Astrocyte (in vitro differentiated cells and primary cell): ENCODE measurements around the gene AUTS2. TPM values are rescaled to one million over a fixed set of nuclear protein-coding genes. Genes with fewer than 3 reads are reported as not detected.

Experiments
- DNase-seq: peaks from one replicate; pipeline ENCODE4 v3.0.0-alpha.2; 2010; ENCODE audit warnings: low read depth
- FAIRE-seq: peaks from 2 replicates; lab custom pipeline; 2011; peaks lifted over from hg19 to GRCh38; lab: Jason Lieb, UNC
- H2AFZ ChIP-seq: 2 replicates; pipeline ENCODE4 v1.6.0; 2012; ENCODE audit warnings: low read depth, low read length, inconsistent platforms
- H3K27ac ChIP-seq: 2 replicates; pipeline ENCODE4 v1.5.1; 2011; ENCODE audit warnings: low read depth, low read length, inconsistent platforms
- H3K27me3 ChIP-seq: 2 replicates; pipeline ENCODE4 v1.6.0; 2011; ENCODE audit warnings: low read length, inconsistent platforms; ENCODE audit not compliant: insufficient read depth
- H3K36me3 ChIP-seq: 2 replicates; pipeline ENCODE4 v1.5.1; 2011; ENCODE audit warnings: low read length, inconsistent platforms; ENCODE audit not compliant: insufficient read depth
- H3K4me1 ChIP-seq: 2 replicates; pipeline ENCODE4 v1.5.1; 2011; ENCODE audit warnings: low read length, inconsistent platforms; ENCODE audit not compliant: insufficient read depth
- H3K4me2 ChIP-seq: 2 replicates; pipeline ENCODE4 v1.6.0; 2012; ENCODE audit warnings: low read length, inconsistent platforms
- H3K4me3 ChIP-seq: 2 replicates; pipeline ENCODE4 v1.5.1; 2011; ENCODE audit warnings: low read depth, mild to moderate bottlenecking, low read length, inconsistent platforms; ENCODE audit not compliant: insufficient read depth
- H3K79me2 ChIP-seq: 2 replicates; pipeline ENCODE4 v1.6.0; 2012; ENCODE audit warnings: mild to moderate bottlenecking, low read length, inconsistent platforms; ENCODE audit not compliant: insufficient read depth
- H3K9ac ChIP-seq: 2 replicates; pipeline ENCODE4 v1.6.0; 2012; ENCODE audit warnings: mild to moderate bottlenecking, low read length, inconsistent platforms
- H3K9me3 ChIP-seq: 2 replicates; pipeline ENCODE4 v1.5.1; 2012; ENCODE audit warnings: low read depth, mild to moderate bottlenecking, low read length, inconsistent platforms; ENCODE audit not compliant: insufficient read depth
- H4K20me1 ChIP-seq: 2 replicates; pipeline ENCODE4 v1.6.0; 2012; ENCODE audit warnings: low read length, inconsistent platforms; ENCODE audit not compliant: insufficient read depth
- H3K27ac Mint-ChIP-seq: one replicate; pipeline ENCODE4 v1.8.0; 2021; ENCODE audit warnings: mild to moderate bottlenecking, mixed read lengths; ENCODE audit not compliant: unreplicated experiment
- H3K27me3 Mint-ChIP-seq: one replicate; pipeline ENCODE4 v1.8.0; 2021; ENCODE audit warnings: low read depth, mixed read lengths; ENCODE audit not compliant: unreplicated experiment
- H3K36me3 Mint-ChIP-seq: one replicate; pipeline ENCODE4 v1.8.0; 2021; ENCODE audit warnings: low read depth, mixed read lengths; ENCODE audit not compliant: unreplicated experiment
- H3K4me1 Mint-ChIP-seq: one replicate; pipeline ENCODE4 v1.8.0; 2021; ENCODE audit warnings: low read depth, mixed read lengths; ENCODE audit not compliant: unreplicated experiment
- H3K4me3 Mint-ChIP-seq: one replicate; pipeline ENCODE4 v1.8.0; 2021; ENCODE audit warnings: mild to moderate bottlenecking, moderate library complexity, mixed read lengths; ENCODE audit not compliant: unreplicated experiment
- H3K9me3 Mint-ChIP-seq: one replicate; pipeline ENCODE4 v1.8.0; 2021; ENCODE audit warnings: mild to moderate bottlenecking, mixed read lengths; ENCODE audit not compliant: unreplicated experiment
- EZH2 ChIP-seq: IDR thresholded peaks from 2 replicates; pipeline ENCODE4 v1.6.1; 2012; ENCODE audit warnings: mild to moderate bottlenecking, low read length, inconsistent platforms; ENCODE audit not compliant: insufficient read depth
- total RNA-seq: library from RNA; stranded (reverse); gene quantifications from 2 replicates; pipeline ENCODE4 v1.2.1, GENCODE V29; 2021
- TF ChIP-seq, protein P1 (sequence below): IDR thresholded peaks from 2 replicates; pipeline ENCODE4 v1.5.1; 2011; ENCODE audit warnings: low read depth, mild to moderate bottlenecking, inconsistent platforms, low read length, moderate library complexity; ENCODE audit not compliant: insufficient read depth

The AUTS2 gene
- total RNA-seq, 1 donor from 2014 or later: 73.2 TPM

DNA sequence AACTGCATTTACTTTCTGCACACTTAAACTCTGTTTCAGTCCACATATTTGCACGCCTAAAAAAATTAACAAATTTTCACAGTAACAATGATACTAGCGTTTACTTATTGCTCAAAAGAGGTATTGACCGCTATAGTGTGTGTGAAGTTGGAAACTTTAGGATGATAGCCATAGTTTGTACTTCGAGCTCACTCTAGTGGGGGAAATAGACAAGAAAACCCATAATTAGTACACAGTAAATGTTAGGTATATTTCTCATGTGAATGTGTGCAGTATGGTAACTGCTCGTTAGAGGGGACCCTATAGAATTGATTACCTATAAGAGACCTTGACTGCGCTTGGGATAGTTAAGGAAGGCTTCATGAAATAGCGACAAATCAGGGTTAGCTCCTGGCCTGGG lies 238.4 kb downstream of the AUTS2 start:
- peaks cover 53% of the 10 kb centered on the region for H3K4me1 Mint-ChIP-seq
- peaks cover 30% of the 10 kb centered on the region for H3K4me1 ChIP-seq

DNA sequence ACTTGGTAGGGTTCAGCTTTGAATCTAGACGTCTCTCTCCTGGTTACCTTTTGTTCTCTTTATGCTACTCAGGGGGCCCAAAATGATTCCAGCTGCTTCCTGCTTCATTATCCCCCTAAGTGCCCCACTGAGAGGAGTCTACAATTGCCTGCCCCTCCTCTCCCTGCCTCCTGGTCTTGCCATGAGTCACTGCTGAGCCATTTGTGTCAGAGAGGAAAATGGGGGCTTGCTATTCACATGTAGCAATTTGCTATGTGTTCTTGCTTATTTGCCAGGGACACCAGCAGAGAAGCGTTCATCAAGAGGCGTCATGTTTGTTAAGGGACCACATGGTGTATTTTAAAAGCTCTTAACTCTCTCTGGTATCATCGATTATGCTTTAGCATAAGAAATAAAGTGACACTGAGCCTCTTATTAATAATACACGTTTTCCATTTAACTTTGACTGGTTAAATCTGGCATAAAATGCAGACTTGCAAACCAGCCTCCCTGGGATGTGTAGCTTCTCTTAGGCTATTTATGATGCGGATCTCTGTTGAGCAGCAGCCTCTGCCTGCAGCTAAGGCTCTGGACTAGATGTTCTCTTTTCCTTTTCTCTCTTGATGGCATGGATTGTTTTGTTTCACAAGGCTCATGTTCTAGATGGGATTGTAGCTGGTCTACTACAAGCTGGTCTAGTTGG lies 239.3 kb downstream of the AUTS2 start:
- peaks cover 54% of the 10 kb centered on the region for H3K4me1 Mint-ChIP-seq

More for the DNA sequence above, 238.4 kb downstream of the AUTS2 start:
- no peaks in the 10 kb centered on the region for H3K27me3 ChIP-seq
- H3K36me3 Mint-ChIP-seq: no peaks in the 10 kb centered on the region
- no peak overlapping the region for H2AFZ ChIP-seq
- no peaks in the 10 kb centered on the region for H3K9me3 Mint-ChIP-seq
- H3K4me3 ChIP-seq: no peak overlapping the region
- no peak overlapping the region for H3K27ac ChIP-seq
- H3K4me2 ChIP-seq: no peak overlapping the region
- peaks cover 21% of the 10 kb centered on the region for H4K20me1 ChIP-seq
- no peak overlapping the region for H3K27ac Mint-ChIP-seq
- no peaks in the 10 kb centered on the region for H3K36me3 ChIP-seq
- FAIRE-seq (no peak), DNase-seq (no peak)
- H3K79me2 ChIP-seq: no peaks in the 10 kb centered on the region
- H3K9me3 ChIP-seq: no peaks in the 10 kb centered on the region
- no peak overlapping the region for H3K9ac ChIP-seq
- TF ChIP-seq, protein P1, sequence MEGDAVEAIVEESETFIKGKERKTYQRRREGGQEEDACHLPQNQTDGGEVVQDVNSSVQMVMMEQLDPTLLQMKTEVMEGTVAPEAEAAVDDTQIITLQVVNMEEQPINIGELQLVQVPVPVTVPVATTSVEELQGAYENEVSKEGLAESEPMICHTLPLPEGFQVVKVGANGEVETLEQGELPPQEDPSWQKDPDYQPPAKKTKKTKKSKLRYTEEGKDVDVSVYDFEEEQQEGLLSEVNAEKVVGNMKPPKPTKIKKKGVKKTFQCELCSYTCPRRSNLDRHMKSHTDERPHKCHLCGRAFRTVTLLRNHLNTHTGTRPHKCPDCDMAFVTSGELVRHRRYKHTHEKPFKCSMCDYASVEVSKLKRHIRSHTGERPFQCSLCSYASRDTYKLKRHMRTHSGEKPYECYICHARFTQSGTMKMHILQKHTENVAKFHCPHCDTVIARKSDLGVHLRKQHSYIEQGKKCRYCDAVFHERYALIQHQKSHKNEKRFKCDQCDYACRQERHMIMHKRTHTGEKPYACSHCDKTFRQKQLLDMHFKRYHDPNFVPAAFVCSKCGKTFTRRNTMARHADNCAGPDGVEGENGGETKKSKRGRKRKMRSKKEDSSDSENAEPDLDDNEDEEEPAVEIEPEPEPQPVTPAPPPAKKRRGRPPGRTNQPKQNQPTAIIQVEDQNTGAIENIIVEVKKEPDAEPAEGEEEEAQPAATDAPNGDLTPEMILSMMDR: no peak
- no peak for TF ChIP-seq EZH2
- H3K4me3 Mint-ChIP-seq: no peak overlapping the region
- H3K27me3 Mint-ChIP-seq: no peaks in the 10 kb centered on the region

More for the DNA sequence above, 239.3 kb downstream of the AUTS2 start:
- Mint-ChIP-seq H3K27ac (no peak overlapping the region), H3K9me3 (no peaks in the 10 kb centered on the region), H3K27me3 (no peaks in the 10 kb centered on the region), H3K36me3 (no peaks in the 10 kb centered on the region), H3K4me3 (no peak overlapping the region)
- DNase-seq (peak; percentile 53), FAIRE-seq (peak; percentile 47)
- no peak overlapping the region for H3K27ac ChIP-seq
- peaks cover 16% of the 10 kb centered on the region for H4K20me1 ChIP-seq
- H2AFZ ChIP-seq: no peak overlapping the region
- H3K4me2 ChIP-seq: peak overlapping the region; percentile 58
- no peaks in the 10 kb centered on the region for H3K36me3 ChIP-seq
- no peak overlapping the region for H3K9ac ChIP-seq
- H3K9me3 ChIP-seq: no peaks in the 10 kb centered on the region
- peaks cover 23% of the 10 kb centered on the region for H3K4me1 ChIP-seq
- TF ChIP-seq EZH2: no peak
- TF ChIP-seq, protein P1: no peak
- no peak overlapping the region for H3K4me3 ChIP-seq
- H3K79me2 ChIP-seq: no peaks in the 10 kb centered on the region
- H3K27me3 ChIP-seq: no peaks in the 10 kb centered on the region
